ENCODE data around the gene PEX19.

DNA sequence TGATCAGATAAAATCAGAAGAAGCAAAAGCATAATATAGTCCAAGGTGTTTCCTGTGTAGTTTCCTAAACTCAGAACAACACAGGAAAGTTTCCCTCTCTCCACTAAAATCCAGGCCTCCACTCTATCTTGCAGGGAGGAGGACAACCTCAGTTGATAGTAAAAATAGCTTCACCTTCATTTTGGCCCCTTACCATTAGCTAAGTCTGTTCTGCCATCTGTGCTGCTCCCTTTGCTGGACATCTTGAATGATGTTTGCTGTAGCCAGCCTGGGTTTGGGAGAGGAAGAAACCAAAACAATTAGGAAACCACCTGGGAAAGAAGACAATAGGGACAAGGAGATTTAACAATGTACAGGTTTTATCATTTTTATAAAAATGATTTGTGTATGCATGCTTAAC lies 41.2 kb downstream of the PEX19 start:
- TF ChIP-seq POLR2A (IDR thresholded peaks at IDR 0.05), result no peak
- TF ChIP-seq, protein P1, sequence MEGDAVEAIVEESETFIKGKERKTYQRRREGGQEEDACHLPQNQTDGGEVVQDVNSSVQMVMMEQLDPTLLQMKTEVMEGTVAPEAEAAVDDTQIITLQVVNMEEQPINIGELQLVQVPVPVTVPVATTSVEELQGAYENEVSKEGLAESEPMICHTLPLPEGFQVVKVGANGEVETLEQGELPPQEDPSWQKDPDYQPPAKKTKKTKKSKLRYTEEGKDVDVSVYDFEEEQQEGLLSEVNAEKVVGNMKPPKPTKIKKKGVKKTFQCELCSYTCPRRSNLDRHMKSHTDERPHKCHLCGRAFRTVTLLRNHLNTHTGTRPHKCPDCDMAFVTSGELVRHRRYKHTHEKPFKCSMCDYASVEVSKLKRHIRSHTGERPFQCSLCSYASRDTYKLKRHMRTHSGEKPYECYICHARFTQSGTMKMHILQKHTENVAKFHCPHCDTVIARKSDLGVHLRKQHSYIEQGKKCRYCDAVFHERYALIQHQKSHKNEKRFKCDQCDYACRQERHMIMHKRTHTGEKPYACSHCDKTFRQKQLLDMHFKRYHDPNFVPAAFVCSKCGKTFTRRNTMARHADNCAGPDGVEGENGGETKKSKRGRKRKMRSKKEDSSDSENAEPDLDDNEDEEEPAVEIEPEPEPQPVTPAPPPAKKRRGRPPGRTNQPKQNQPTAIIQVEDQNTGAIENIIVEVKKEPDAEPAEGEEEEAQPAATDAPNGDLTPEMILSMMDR (IDR thresholded peaks at IDR 0.05), result no peak
